GM19467 (cell line): ENCODE measurements around the gene CIZ1.
"Not testable (repeated sequence)": the region's sequence is repeated elsewhere in the genome, so short reads cannot be mapped to it uniquely, and the experiment has no call there.

Experiments used
- ATAC-seq: cut with Tn5 transposase; IDR thresholded peaks from one replicate; pipeline ENCODE4 v1.9.1; 2021; ENCODE audit warnings: mild to moderate bottlenecking, moderate library complexity; ENCODE audit not compliant: unreplicated experiment

CIZ1 gene, protein sequence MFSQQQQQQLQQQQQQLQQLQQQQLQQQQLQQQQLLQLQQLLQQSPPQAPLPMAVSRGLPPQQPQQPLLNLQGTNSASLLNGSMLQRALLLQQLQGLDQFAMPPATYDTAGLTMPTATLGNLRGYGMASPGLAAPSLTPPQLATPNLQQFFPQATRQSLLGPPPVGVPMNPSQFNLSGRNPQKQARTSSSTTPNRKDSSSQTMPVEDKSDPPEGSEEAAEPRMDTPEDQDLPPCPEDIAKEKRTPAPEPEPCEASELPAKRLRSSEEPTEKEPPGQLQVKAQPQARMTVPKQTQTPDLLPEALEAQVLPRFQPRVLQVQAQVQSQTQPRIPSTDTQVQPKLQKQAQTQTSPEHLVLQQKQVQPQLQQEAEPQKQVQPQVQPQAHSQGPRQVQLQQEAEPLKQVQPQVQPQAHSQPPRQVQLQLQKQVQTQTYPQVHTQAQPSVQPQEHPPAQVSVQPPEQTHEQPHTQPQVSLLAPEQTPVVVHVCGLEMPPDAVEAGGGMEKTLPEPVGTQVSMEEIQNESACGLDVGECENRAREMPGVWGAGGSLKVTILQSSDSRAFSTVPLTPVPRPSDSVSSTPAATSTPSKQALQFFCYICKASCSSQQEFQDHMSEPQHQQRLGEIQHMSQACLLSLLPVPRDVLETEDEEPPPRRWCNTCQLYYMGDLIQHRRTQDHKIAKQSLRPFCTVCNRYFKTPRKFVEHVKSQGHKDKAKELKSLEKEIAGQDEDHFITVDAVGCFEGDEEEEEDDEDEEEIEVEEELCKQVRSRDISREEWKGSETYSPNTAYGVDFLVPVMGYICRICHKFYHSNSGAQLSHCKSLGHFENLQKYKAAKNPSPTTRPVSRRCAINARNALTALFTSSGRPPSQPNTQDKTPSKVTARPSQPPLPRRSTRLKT

DNA sequence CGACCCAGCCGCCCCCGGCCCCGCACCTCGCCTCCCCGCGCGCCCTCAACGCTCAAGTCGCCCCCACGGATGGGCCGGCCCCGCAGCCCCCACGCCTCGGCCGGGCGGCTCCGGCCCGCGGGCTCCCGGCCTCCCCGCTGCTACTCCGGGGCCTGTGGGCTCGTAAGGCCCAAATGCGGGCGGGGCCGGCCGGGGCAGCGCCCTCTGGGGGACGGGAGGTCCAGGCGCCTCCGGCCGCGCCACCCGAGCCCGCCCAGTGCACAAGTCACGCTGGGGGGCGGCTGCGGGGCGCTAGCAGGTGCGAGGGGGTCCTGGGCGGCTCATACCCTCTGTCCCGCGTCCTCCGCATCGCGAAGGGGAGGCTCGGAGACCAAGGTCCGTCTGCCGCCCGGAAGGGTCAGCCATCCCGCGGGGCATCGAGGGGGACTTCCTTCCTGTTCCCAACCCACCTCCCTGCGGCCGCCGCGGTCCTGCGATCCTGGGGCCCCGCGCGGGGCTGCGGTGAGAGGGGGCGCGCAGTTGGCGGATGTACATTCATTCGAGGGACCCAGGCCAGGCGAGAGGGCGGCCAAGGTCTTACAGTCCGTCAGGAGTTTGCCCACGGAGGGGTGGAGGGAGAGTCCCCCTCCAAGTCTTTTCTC lies at the start of gene CIZ1:
CIZ1 (minus strand) TSS at position 167 of the 641 bp plus-strand sequence. CDS start 715 bp downstream, outside the sequence.
- ATAC-seq = no peak

GRCh38 chr9:128233817-128234406 lies 42.5 kb upstream of the CIZ1 start:
- ATAC-seq = no peak

- ATAC-seq = no peak
Observed at GRCh38 chr9:128232528-128233428, 41.4 kb upstream of the CIZ1 start.

- no peak for ATAC-seq
Observed at GRCh38 chr9:128231638-128232527, 40.5 kb upstream of the CIZ1 start.

GRCh38 chr9:128230897-128231296 lies 39.5 kb upstream of the CIZ1 start:
- ATAC-seq = not testable (repeated sequence)

GRCh38 chr9:128226412-128226801 lies 35.0 kb upstream of the CIZ1 start:
- no peak for ATAC-seq

DNA sequence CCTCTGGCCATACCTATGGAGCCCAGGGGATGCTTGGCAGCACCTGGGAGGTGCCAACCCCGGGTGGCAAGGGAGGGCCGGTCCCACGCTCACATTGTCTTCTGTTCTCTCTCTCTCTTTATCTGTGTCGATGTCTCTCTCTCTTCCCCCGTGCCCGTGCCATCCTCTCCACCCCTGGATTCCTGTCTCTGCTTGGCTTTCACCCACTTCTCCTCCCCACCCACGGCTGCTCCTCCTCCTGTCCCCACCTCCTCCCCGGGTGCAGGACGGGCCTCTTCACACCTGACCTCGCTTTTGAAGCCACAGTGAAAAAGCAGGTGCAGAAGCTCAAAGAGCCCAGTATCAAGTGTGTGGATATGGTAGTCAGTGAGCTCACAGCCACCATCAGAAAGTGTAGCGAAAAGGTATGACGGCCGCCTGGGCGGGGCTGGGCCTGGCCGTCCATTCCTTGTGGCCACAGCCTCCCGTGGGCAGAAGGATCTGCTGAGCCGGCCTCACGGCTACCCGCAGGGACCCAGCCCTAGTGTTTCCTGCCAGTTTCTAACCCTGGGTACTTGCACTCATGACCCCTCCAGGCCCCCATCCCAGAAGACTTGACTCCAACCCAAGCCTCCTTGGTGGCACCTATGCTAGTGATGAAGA lies 34.5 kb upstream of the CIZ1 start:
- ATAC-seq = no peak

- ATAC-seq = no peak
Observed at GRCh38 chr9:128224877-128225276, 33.5 kb upstream of the CIZ1 start.

- no peak for ATAC-seq
Observed at GRCh38 chr9:128222880-128223670, 31.7 kb upstream of the CIZ1 start.

- no peak for ATAC-seq
Observed at GRCh38 chr9:128222026-128222425, 30.7 kb upstream of the CIZ1 start.

GRCh38 chr9:128219831-128220230 lies 28.5 kb upstream of the CIZ1 start:
- no peak for ATAC-seq

- peak; percentile 90 for ATAC-seq
Observed at GRCh38 chr9:128218518-128219389, 27.4 kb upstream of the CIZ1 start.

- no peak for ATAC-seq
Observed at GRCh38 chr9:128218172-128218517, 26.8 kb upstream of the CIZ1 start.

DNA sequence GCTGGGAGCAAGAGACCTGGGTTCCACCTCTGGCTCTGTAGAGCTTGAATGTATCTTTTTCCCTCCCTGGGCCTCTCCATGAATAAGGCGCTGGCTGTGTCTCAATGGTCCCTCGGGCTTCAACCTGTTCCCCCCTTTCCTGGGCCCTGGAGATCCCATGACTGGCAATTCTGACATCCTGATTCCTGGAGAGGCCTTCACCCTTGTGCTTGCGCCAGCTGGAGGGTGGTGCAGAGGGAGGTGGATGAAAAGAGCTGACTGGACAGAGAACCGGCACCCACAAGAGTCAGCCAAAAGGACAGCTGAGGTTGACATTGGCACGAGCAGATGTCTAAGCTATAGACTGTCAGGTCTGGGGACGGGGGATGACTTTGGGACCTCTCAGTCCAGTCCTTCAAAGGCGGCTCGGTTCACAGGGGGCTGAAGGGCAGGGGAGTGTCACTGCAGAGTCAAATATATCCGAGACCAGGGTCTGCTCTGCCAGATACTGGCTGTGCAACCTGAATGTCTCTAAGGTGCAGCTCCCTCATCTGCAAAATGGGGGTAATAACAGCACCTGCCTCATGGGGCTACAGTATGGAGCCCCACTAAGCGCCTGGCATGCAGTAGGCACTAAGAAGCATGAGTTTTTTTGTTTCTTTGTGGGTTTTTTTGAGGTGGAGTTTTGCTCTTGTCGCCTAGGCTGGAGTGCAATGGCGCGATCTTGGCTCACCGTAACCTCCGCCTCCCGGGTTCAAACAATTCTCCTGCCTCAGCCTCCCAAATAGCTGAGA lies 25.6 kb upstream of the CIZ1 start:
- ATAC-seq = no peak

- ATAC-seq = no peak
Observed at GRCh38 chr9:128215491-128216409, 24.4 kb upstream of the CIZ1 start.
